Fibroblast of villous mesenchyme (primary cell): ENCODE measurements around the gene ADAMTS3. TPM values are rescaled to one million over a fixed set of nuclear protein-coding genes. Genes with fewer than 3 reads are reported as not detected.

Experiments
- DNase-seq: peaks from one replicate; pipeline ENCODE4 v3.0.0-alpha.2; 2010; ENCODE audit warnings: low read depth
- H3K4me3 ChIP-seq: 2 replicates; pipeline ENCODE4 v1.5.1; 2011; ENCODE audit warnings: low read depth, mild to moderate bottlenecking, low read length
- CTCF ChIP-seq: IDR thresholded peaks from 2 replicates; pipeline ENCODE4 v1.5.1; 2012; ENCODE audit warnings: low read depth, mild to moderate bottlenecking, low read length; ENCODE audit not compliant: insufficient read depth
- total RNA-seq: library from RNA; depleted of rRNA; stranded (reverse); fragments of >200 nt; gene quantifications from 2 replicates; pipeline ENCODE4 v1.2.3, GENCODE V29; 2012

ADAMTS3 gene
- total RNA-seq, 1 donor = 3.0 TPM

DNA sequence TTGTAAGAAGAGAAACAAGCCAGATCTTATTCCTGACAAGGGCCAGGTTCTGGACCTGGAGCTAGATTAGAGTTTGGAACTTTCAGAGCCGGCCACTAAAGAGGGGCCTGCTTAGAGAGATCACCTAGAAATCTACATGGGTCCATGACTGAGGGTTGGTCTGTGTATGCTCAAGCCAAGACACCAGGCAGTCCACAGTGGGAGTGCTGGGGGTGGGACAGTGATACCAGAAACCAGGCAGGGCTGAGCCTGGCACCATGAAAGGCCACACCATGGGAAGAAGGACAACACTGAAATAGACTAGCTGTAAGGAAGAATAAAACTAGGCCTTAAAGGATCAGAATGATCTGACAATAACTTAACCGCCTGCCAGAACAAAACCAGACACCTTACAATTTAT, 267.3 kb downstream of the ADAMTS3 start:
- TF ChIP-seq CTCF = no peak
- no peak overlapping the region for H3K4me3 ChIP-seq
- DNase-seq = no peak

GRCh38 chr4:72300126-72300525, 268.9 kb downstream of the ADAMTS3 start:
- no peak for TF ChIP-seq CTCF
- no peak overlapping the region for H3K4me3 ChIP-seq
- no peak for DNase-seq

DNA sequence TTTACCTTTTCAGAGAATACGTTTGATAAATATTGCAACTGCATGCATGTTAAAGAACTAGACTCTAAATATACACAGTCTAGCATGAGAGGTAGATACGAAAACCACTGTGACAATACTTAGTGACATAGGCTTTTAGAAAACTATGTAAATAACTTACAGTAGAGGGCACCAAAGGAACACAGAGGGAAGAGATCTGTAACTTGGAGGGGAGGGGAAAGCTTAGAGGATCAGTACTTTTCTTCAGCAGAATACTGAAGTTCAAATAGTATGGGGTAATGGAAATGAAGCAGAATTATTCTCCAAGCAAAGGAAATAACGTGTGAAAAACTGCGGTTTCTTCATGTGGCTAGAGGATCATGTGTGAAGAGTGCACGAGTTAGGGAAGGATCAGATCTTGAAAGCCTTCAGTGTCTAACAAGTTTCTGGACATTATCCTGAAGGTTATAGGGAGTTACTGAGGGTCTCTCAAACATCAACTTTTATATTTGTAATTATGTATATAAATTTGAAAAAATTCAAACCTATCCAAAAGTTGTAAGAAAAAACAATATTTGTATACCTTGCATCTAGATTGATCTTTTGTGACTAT, 273.0 kb downstream of the ADAMTS3 start:
- TF ChIP-seq CTCF = peak; percentile 62
- H3K4me3 ChIP-seq = no peak overlapping the region
- peak; percentile 48 for DNase-seq

GRCh38 chr4:72290737-72291136, 278.3 kb downstream of the ADAMTS3 start:
- no peak for TF ChIP-seq CTCF
- no peak overlapping the region for H3K4me3 ChIP-seq
- DNase-seq = no peak

- no peak overlapping the region for H3K4me3 ChIP-seq
- no peak for DNase-seq
- no peak for TF ChIP-seq CTCF
Measured at GRCh38 chr4:72286910-72287309, 282.1 kb downstream of the ADAMTS3 start.

DNA sequence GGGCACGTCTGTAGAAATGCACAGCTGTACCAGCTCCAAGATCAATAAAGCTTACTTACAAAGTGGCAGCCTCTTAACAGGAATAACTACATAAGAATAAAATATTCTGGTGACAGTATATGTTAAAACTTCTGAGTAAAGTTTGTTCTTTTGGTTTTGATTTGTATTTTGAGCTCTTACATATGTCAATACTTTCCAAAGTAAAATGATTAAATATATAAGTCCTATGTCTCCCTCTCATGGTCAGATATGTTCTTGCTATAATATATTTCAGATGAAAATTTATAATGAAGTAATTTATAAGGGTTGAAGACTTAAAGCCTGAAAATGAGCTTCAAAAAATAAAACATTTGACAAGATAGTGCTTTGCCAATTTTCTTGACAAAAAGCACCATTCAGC, 282.8 kb downstream of the ADAMTS3 start:
- H3K4me3 ChIP-seq = no peak overlapping the region
- TF ChIP-seq CTCF = no peak
- DNase-seq = peak; percentile 16

- DNase-seq = no peak
- no peak for TF ChIP-seq CTCF
- no peak overlapping the region for H3K4me3 ChIP-seq
Measured at GRCh38 chr4:72283357-72283756, 285.7 kb downstream of the ADAMTS3 start.
